GF-D8 (cell line): ENCODE measurements around the gene PSMB7.

Experiments
- DNase-seq: peaks from one replicate; lab custom pipeline; 2025; lab: John Stamatoyannopoulos, UW

Gene PSMB7

GRCh38 chr9:124326378-124326777 is 88.9 kb downstream of the PSMB7 start:
- no peak for DNase-seq

GRCh38 chr9:124325816-124326215 is 89.4 kb downstream of the PSMB7 start:
- DNase-seq, result no peak

DNA sequence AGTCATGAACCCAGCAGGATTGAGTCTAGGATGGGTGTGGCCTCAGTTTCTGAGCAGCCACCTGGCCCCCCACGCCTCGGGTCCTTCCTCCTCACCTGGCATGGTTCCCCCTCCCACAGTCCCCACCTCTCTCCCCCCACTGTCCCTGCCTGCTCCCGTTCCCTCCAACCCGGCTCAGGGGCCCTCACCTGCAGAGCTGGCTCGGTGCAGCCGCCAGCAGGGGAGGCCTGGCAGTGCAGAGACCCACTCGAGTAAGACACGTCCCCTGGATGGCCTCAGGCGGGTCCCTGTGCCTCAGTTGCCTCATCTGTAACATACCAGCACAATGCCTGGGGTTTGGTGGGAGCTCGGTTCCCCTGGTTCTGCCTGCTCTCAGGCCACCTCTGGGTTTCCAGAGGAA is 91.3 kb downstream of the PSMB7 start:
- DNase-seq, result no peak

GRCh38 chr9:124322618-124323432 is 92.4 kb downstream of the PSMB7 start:
- peak; percentile 11 for DNase-seq

DNA sequence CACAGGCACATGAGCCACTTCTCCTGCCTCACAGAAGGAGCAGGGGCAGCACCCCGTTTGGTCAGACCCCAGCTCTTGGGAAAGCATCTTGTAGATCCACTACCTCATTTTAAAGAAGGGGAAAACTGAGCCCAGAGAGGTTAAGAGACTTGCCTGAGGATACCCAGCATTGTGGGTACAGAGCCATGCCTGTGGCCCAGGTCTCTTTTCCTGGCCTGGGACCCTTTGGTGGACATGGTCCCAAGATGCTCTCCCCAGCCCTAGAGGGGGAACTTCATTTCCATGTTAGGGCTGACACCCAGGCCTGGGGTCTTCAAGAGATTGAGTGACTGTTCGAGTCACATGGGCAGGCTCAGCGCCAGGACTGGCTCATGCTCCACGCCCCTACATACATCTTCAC is 93.3 kb downstream of the PSMB7 start:
- no peak for DNase-seq

DNA sequence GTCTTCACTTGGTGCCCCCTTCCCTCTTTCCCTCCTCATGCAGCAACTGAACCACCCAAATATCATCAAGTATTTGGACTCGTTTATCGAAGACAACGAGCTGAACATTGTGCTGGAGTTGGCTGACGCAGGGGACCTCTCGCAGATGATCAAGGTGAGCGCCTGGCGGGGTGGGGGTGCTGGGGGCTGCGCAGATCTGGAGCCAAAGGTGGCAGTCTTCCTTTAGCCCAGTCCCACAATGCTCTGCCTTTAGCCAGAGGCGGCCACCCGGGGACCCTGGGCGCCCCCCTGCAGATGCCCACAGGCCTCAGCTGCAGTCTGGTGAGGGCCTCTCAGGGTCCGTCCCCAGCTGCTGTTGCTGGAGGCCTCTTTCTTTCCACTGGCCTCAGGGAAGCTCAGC is 93.8 kb downstream of the PSMB7 start:
- DNase-seq, result no peak

DNA sequence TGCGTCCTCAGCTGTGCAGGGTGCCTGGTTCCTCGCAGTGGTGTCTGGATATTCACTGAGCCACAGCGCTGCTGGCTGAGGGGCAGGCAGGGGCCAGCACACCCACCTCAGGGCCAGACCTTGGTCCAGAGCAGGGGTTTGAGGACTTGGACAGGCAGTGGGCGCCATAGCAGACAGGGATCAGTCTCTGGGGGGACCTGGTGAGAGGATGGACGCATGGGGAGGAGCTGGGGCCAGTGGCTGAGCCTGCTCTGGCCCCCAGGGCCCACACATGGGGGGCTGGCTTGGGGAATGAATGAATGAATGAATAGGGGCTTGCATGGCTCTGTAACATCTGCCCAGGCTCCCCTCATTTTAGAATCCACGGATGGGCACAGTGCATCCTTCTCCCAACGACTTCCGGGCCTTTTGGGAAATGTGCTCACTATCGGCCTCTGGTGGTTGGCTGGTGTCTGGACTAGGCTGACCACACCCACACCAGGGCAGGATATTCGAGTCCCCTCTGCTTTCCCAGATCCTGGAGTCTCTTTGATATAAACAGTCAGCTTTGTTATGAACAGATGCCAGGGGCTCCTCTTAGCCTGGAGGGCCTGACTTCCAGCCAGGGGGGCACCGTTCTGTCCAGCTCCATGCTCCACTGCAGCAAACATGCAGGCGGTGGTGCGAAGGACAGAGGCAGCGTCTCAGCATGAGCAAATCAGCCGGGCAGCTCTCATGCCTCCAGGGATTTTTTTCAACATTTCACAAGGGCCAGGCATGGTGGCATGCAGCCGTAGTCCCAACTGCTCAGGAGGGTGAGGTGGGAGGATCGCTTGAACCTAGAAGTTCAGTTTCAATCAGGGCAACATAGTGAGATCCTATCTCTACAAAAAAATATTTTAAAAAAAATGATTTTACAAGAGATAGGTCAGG is 94.9 kb downstream of the PSMB7 start:
- DNase-seq, result no peak

- no peak for DNase-seq
These were observed 99.4 kb downstream of the PSMB7 start for GRCh38 chr9:124315882-124316281.

- DNase-seq, result no peak
These were observed 101.3 kb downstream of the PSMB7 start for GRCh38 chr9:124313940-124314339.

DNA sequence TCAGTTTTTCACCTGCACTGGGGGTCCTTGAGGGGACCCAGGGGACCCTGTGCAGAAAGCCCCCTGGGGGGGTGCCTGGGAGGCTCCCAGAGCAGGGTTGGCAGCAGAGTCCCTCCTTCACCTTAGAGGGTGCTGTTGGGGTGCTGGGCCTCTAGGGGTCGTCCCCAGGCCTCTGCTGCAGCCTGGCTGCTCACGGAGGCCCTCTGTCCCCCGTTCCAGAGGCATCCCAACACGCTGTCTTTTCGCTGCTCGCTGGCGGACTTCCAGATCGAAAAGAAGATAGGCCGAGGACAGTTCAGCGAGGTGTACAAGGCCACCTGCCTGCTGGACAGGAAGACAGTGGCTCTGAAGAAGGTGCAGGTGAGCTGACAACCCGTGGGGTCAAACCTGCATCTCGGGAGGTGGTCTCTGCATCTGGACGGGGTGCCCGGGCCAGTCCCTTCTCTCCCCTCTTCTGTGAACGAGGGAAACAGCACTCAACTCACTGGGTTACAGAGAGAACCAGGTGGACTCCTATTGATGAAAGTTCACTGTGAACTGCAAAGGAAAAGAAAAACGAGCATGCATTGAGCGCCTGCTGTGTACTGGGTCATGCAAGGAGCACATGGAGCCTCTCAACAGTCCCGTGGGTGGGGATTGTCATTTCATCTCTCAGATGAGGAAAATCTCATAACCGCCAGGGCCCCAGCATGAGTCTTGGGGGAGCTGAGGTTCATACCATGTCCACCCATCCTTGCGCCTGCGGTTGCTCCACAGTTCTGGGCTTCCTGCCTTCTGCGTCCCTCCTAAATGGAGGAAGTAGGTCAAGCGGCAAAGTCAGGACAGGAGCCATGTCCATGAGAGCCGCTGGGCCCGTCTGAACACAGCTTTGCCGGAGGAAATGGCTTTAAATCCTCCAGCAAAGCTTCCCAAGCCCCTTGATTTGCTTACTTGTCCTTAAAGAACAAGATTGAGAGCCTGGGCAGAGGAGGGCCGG is 102.7 kb downstream of the PSMB7 start:
- DNase-seq, result no peak

- DNase-seq, result no peak
These were observed 104.0 kb downstream of the PSMB7 start for GRCh38 chr9:124311283-124311682.

DNA sequence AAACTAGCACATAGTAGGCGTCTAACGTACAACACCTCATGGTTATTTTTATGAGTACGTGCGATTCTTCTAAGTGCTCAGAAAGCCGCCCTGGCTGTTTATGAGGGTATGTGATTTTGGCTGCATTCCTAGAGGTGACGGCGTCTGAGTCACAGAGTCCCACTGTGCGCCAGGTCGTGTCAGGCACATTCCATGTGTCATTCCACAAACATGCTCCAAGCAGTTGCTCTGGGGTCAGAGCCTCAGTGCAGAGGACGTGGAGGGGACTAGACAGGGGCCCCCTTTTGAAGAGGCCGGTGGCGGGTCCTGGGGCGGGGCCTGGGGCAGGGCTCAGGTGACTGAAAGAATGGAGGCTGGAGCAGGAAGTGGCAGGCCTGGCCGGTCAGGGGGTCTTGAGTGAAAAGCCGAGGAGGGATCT is 105.6 kb downstream of the PSMB7 start:
- no peak for DNase-seq

DNA sequence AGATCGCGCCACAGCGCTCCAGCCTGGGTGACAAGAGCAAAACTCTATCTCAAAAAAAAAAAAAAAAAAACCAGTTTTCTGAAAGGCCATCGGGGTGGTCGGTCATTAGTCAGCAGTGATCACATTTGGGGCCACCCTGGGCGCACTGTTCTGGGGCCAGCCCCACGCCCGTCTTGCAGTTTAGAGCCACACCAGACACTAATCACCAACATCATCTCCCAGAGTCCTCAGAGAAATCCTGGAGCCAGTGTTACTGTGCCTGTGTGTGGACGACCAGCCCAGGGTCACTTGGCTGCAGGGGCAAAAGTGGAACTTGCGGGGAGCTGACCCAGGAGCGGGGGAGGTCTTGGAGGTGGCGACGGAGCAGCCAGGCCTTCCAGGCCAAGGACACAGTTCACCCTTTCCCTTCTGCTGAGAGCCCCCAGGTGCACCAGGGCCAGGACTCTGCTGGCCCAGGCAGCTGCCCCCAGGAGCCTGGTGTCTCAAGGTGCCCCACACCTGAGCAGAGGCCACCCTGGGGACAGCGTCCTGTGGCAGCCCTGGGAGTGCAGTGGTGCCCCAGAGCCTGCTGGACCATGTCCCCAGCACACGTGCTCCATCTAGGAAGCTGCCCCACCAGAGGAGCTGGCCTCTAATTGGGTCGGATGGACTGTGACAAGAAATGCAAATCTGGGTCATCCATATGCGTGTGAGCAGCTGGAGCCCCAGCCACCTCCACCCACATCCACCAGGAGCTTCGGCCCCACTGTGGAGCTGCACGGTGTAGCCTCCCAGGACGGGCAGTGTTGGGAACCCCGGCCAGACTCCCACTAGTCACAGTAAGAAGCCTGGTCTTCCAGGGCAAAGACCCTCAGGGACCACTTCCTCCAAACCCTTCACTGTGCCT is 106.4 kb downstream of the PSMB7 start:
- DNase-seq, result no peak

DNA sequence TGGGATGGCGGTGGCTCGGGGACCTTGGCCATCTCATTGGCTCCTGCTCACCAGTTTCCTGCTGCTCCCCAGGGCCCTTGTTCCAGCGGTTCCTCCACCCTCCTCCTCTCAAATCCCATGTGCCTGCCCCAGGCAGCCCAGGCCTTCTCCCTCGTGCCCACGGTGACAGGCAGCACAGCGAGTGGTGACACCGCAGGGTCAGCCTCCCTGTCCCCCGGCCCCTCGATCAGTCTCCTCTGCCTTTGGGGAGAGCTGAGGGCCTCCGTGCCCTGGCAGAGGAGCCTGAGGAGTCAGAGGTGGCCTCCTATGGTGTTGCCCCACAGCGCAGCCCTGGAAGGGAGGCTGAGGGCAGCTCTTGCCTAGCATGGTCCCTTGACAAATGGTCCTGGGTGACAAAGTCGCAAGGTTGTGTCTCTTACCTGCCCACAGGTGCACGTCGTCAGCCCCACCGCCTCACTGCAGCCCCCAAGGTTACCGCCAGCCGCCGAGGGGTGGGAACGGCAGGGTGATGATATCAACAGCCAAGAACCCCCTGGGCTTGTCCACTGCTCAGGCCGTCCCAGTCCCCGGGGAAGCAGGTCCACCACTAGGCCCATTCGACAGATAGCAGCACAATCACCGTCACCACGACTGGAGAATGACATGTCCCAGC is 107.7 kb downstream of the PSMB7 start:
- DNase-seq, result no peak

- DNase-seq, result no peak
These were observed 109.0 kb downstream of the PSMB7 start for GRCh38 chr9:124306098-124306735.

DNA sequence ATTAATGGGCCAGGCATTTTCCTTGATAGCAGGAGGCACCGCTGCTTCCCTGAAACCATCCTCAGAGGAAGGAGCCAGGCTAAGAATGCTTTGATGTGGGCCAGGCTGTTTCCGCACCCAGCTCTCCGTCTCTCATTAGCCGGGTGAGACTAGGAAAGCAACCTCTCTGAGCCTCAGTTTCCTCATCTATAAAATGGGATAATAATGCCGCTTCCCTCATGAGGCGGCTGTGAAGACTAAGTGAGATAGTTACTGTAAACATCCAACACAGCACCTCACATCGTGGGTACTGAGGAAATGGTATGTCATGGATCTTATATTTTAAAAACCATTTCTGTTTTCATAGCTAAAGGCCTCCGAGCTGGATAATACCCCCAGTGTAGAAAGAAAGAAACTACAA is 111.0 kb downstream of the PSMB7 start:
- no peak for DNase-seq

DNA sequence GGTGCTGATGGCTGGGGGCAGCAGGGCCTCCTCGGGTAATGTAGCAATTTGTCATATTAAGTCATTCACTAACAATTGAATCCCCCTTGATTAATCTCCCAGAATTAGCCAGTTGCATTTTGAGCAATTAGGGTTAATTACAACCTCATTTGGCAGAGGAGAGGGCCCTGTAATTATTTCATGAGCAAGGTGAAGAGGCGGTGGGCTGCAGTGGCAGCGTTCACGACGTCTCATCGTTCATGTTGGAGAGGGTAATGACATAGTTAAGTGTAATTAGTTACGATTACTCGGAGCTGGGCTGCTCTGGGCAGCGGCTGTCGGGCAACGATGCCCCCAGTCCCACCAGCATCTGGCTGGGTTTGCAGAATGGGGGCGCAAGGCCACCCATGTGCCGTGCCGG is 111.5 kb downstream of the PSMB7 start:
- DNase-seq, result no peak
